ENCODE measurements around the gene EGR1. TPM values are rescaled to one million over a fixed set of nuclear protein-coding genes. Genes with fewer than 3 reads are reported as not detected.
A peak's percentile ranks its signal among the peaks of the same experiment; 100 is the strongest.

EGR1 gene
- total and polyA plus RNA-seq, 2 donors (not counting 1 experiment from before 2014, with no cell fraction given), result 13.7 to 212 TPM

- Histone ChIP-seq H3K4me1 (ENCODE audit: control insufficient read depth in 2 of 2, insufficient read depth in 2 of 2, low read length in 2 of 2) (peaks cover 16 to 27% of the 10 kb centered on the region in 2 donors), H3K4me2 (replicated peaks; ENCODE audit: low read depth, low read length, poor library complexity, severe bottlenecking) (no peak overlapping the region), H3K4me3 (ENCODE audit: control extremely low read depth in 1 of 5, extremely low read depth in 1 of 5, insufficient read depth in 1 of 5, low read depth in 2 of 5, low read length in 4 of 5) (no peak overlapping the region), H3K36me3 (replicated peaks in 1 of 2; ENCODE audit: control extremely low read depth in 1 of 2, control insufficient read depth in 1 of 2, extremely low read depth in 1 of 2, insufficient read depth in 2 of 2, low read length in 1 of 2) (peaks cover 0 to 2% of the 10 kb centered on the region in 2 experiments), H3K27me3 (replicated peaks in 1 of 4; ENCODE audit: control extremely low read depth in 1 of 4, control insufficient read depth in 3 of 4, insufficient read depth in 4 of 4, low read length in 3 of 4) (no peaks in the 10 kb centered on the region), H4K20me1 (ENCODE audit: control insufficient read depth, insufficient read depth, low read length, poor library complexity, severe bottlenecking) (peaks cover 25% of the 10 kb centered on the region), H3K9me3 (ENCODE audit: control extremely low read depth in 1 of 3, control insufficient read depth in 2 of 3, insufficient read depth in 1 of 3, low read length in 2 of 3) (no peaks in the 10 kb centered on the region), H2AFZ (ENCODE audit: insufficient read depth, low read depth, low read length, poor library complexity, severe bottlenecking) (no peak overlapping the region), H3K9ac (ENCODE audit: low read length) (no peak overlapping the region), H3K79me2 (ENCODE audit: control insufficient read depth, insufficient read depth, low read length) (peaks cover 3% of the 10 kb centered on the region), H3K27ac (ENCODE audit: low read length in 2 of 2) (no peak overlapping the region)
- no peak for DNase-seq
- Mint-ChIP-seq H3K4me3 (peak overlapping the region; percentile 94), H3K27ac (no peak overlapping the region), H3K4me1 (peaks cover 31% of the 10 kb centered on the region), H3K27me3 (no peaks in the 10 kb centered on the region), H3K9me3 (ENCODE audit: insufficient read depth) (no peaks in the 10 kb centered on the region)
- intact Hi-C loops (cut with micrococcal nuclease), result loop anchor here (10.0 kb wide), 1 partner anchor 936 kb away; the partner anchor contains the start of gene SPATA24
- no peak for ATAC-seq (ENCODE audit: low read depth)
- TF ChIP-seq EZH2 (IDR thresholded peaks at IDR 0.05; ENCODE audit: borderline replicate concordance, insufficient read depth, low read depth, low read length, poor library complexity, severe bottlenecking), result no peak
- no peak for TF ChIP-seq CTCF (IDR thresholded peaks at IDR 0.05)
- CTCF ChIA-PET, result interaction anchor here (1.2 kb wide), 1 partner anchor 35 kb away, joined by 3 read pairs; no protein-coding TSS in a partner anchor
- WGBS (ENCODE audit: insufficient coverage), result 79% methylated on average over 4 of the region's 7 CpGs
- POLR2A ChIA-PET, result no interaction called here
Measured at GRCh38 chr5:138468133-138468965, 3.1 kb downstream of the EGR1 start.

- peaks cover 16 to 21% of the 10 kb centered on the region in 2 donors for H3K4me1 ChIP-seq (ENCODE audit: control insufficient read depth in 2 of 2, insufficient read depth in 2 of 2, low read length in 2 of 2)
- ATAC-seq (ENCODE audit: low read depth) (no peak), DNase-seq (no peak)
- WGBS (ENCODE audit: insufficient coverage), result 96% methylated on average over 5 of the region's 8 CpGs
- H4K20me1 ChIP-seq (ENCODE audit: control insufficient read depth, insufficient read depth, low read length, poor library complexity, severe bottlenecking), result peaks cover 25% of the 10 kb centered on the region
- intact Hi-C loops (cut with micrococcal nuclease), result loop anchor here (10.0 kb wide), 1 partner anchor 936 kb away; the partner anchor contains the start of gene SPATA24
- no peak overlapping the region for H3K27ac ChIP-seq (ENCODE audit: low read length in 2 of 2)
- Mint-ChIP-seq H3K27ac (no peak overlapping the region), H3K9me3 (ENCODE audit: insufficient read depth) (no peaks in the 10 kb centered on the region), H3K4me1 (peaks cover 27% of the 10 kb centered on the region), H3K4me3 (no peak overlapping the region), H3K27me3 (no peaks in the 10 kb centered on the region)
- H3K36me3 ChIP-seq (replicated peaks in 1 of 2; ENCODE audit: control extremely low read depth in 1 of 2, control insufficient read depth in 1 of 2, extremely low read depth in 1 of 2, insufficient read depth in 2 of 2, low read length in 1 of 2), result peaks cover 0 to 2% of the 10 kb centered on the region in 2 experiments
- no peaks in the 10 kb centered on the region for H3K27me3 ChIP-seq (replicated peaks in 1 of 4; ENCODE audit: control extremely low read depth in 1 of 4, control insufficient read depth in 3 of 4, insufficient read depth in 4 of 4, low read length in 3 of 4)
- no peak overlapping the region for H3K9ac ChIP-seq (ENCODE audit: low read length)
- no peak for TF ChIP-seq EZH2 (IDR thresholded peaks at IDR 0.05; ENCODE audit: borderline replicate concordance, insufficient read depth, low read depth, low read length, poor library complexity, severe bottlenecking)
- TF ChIP-seq CTCF (IDR thresholded peaks at IDR 0.05), result no peak
- no peak overlapping the region for H3K4me2 ChIP-seq (replicated peaks; ENCODE audit: low read depth, low read length, poor library complexity, severe bottlenecking)
- H3K9me3 ChIP-seq (ENCODE audit: control extremely low read depth in 1 of 3, control insufficient read depth in 2 of 3, insufficient read depth in 1 of 3, low read length in 2 of 3), result no peaks in the 10 kb centered on the region
- ChIA-PET CTCF (interaction anchor here (1.2 kb wide), 1 partner anchor 34 kb away, joined by 3 read pairs; no protein-coding TSS in a partner anchor), POLR2A (no interaction called here)
- H2AFZ ChIP-seq (ENCODE audit: insufficient read depth, low read depth, low read length, poor library complexity, severe bottlenecking), result no peak overlapping the region
- H3K79me2 ChIP-seq (ENCODE audit: control insufficient read depth, insufficient read depth, low read length), result peaks cover 3% of the 10 kb centered on the region
- H3K4me3 ChIP-seq (ENCODE audit: control extremely low read depth in 1 of 5, extremely low read depth in 1 of 5, insufficient read depth in 1 of 5, low read depth in 2 of 5, low read length in 4 of 5), result no peak overlapping the region
Measured at GRCh38 chr5:138468966-138469539, 3.8 kb downstream of the EGR1 start.

Data from B cell (primary cell).